ENCODE results near the gene DGKB.
A peak's percentile ranks its signal among the peaks of the same experiment; 100 is the strongest.

DGKB gene

GRCh38 chr7:14752301-14752700 is 150.2 kb downstream of the DGKB start:
- no peak for DNase-seq

- no peak for DNase-seq
These were observed 151.1 kb downstream of the DGKB start for GRCh38 chr7:14751461-14751860.

GRCh38 chr7:14748461-14748860 is 154.1 kb downstream of the DGKB start:
- DNase-seq: no peak

GRCh38 chr7:14747701-14748100 is 154.8 kb downstream of the DGKB start:
- DNase-seq: no peak

GRCh38 chr7:14745076-14745475 is 157.5 kb downstream of the DGKB start:
- no peak for DNase-seq

GRCh38 chr7:14740606-14741005 is 161.9 kb downstream of the DGKB start:
- DNase-seq: no peak

GRCh38 chr7:14739841-14740185 is 162.7 kb downstream of the DGKB start:
- no peak for DNase-seq

GRCh38 chr7:14739168-14739840 is 163.2 kb downstream of the DGKB start:
- DNase-seq: no peak

GRCh38 chr7:14738086-14738485 is 164.5 kb downstream of the DGKB start:
- DNase-seq: no peak

- no peak for DNase-seq
These were observed 167.7 kb downstream of the DGKB start for GRCh38 chr7:14734839-14735321.

- DNase-seq: no peak
These were observed 181.8 kb downstream of the DGKB start for GRCh38 chr7:14720785-14721184.

GRCh38 chr7:14717816-14718215 is 184.7 kb downstream of the DGKB start:
- peak; percentile 21 for DNase-seq

GRCh38 chr7:14717169-14717568 is 185.4 kb downstream of the DGKB start:
- DNase-seq: no peak

- DNase-seq: no peak
These were observed 188.3 kb downstream of the DGKB start for GRCh38 chr7:14714161-14714728.

GRCh38 chr7:14698239-14698638 is 204.3 kb downstream of the DGKB start:
- no peak for DNase-seq

GRCh38 chr7:14697684-14698083 is 204.9 kb downstream of the DGKB start:
- no peak for DNase-seq

GRCh38 chr7:14691597-14692203 is 210.9 kb downstream of the DGKB start:
- DNase-seq: no peak

- DNase-seq: no peak
These were observed 211.5 kb downstream of the DGKB start for GRCh38 chr7:14691034-14691433.

- DNase-seq: no peak
These were observed 212.1 kb downstream of the DGKB start for GRCh38 chr7:14690486-14690885.

- DNase-seq: no peak
These were observed 212.5 kb downstream of the DGKB start for GRCh38 chr7:14690075-14690474.

- no peak for DNase-seq
These were observed 214.3 kb downstream of the DGKB start for GRCh38 chr7:14688208-14688607.

- no peak for DNase-seq
These were observed 214.8 kb downstream of the DGKB start for GRCh38 chr7:14687777-14688176.

GRCh38 chr7:14687241-14687640 is 215.3 kb downstream of the DGKB start:
- no peak for DNase-seq

- DNase-seq: no peak
These were observed 217.4 kb downstream of the DGKB start for GRCh38 chr7:14685167-14685566.

Data from NCI-H774 (cell line).